HepG2 (cell line): Measurements from ENCODE around the gene FOXRED2. TPM values are rescaled to one million over a fixed set of nuclear protein-coding genes. Genes with fewer than 3 reads are reported as not detected.
A peak's percentile ranks its signal among the peaks of the same experiment; 100 is the strongest.

ENCODE experiments used
- CBX1 ChIP-seq: IDR thresholded peaks from one replicate; pipeline ENCODE4 v1.6.1; 2016; ENCODE audit warnings: antibody characterized with exemption, low read depth
- CBX2 ChIP-seq, 2 experiments: fragments of 200-600 bp in 1 of 2; sonication (generic); formaldehyde crosslinking in 1 of 2; IDR thresholded peaks; 2 replicates each; pipeline versions ENCODE4 v1.7.0 to v1.8.1; 2018 to 2022; ENCODE audit warnings: low read depth in 2 of 2, low read length in 1 of 2, mild to moderate bottlenecking in 1 of 2, missing genetic modification reagents in 1 of 2
- FOXK2 ChIP-seq: fragments of 450-650 bp; IDR thresholded peaks from 2 replicates; pipeline ENCODE4 v1.6.1; 2016
- GATAD2A ChIP-seq: IDR thresholded peaks from 2 replicates; pipeline ENCODE4 v1.6.1; 2016
- GZF1 ChIP-seq: sonication (generic); formaldehyde crosslinking; IDR thresholded peaks from 2 replicates; pipeline ENCODE4 v1.5.1; 2020; ENCODE audit warnings: mild to moderate bottlenecking, missing genetic modification reagents
- HDAC6 ChIP-seq: fragments of 200-600 bp; sonication (generic); IDR thresholded peaks from 2 replicates; pipeline ENCODE4 v1.7.0; 2017; ENCODE audit warnings: mild to moderate bottlenecking, antibody characterized with exemption, low read length, low read depth
- HMG20B ChIP-seq: conservative IDR thresholded peaks from 2 replicates; pipeline ENCODE4 v1.6.1; 2016; ENCODE audit warnings: missing genetic modification reagents, missing compliant biosample characterization
- HOXA7 ChIP-seq: sonication (generic); formaldehyde crosslinking; IDR thresholded peaks from 2 replicates; pipeline ENCODE4 v1.8.1; 2022; ENCODE audit warnings: mild to moderate bottlenecking, missing genetic modification reagents, moderate library complexity
- IRF2 ChIP-seq: IDR thresholded peaks from 2 replicates; pipeline ENCODE4 v1.6.1; 2018; ENCODE audit warnings: missing genetic modification reagents, missing compliant biosample characterization
- KDM1A ChIP-seq: IDR thresholded peaks from 2 replicates; pipeline ENCODE4 v1.6.1; 2016; ENCODE audit warnings: missing compliant biosample characterization
- KDM5A ChIP-seq: fragments of 200-600 bp; sonication (generic); IDR thresholded peaks from 2 replicates; pipeline ENCODE4 v1.7.0; 2018; ENCODE audit warnings: antibody characterized with exemption, mild to moderate bottlenecking, low read length, borderline replicate concordance
- KLF9 ChIP-seq: IDR thresholded peaks from 2 replicates; pipeline ENCODE4 v1.6.1; 2016; ENCODE audit warnings: low read depth
- NBN ChIP-seq: fragments of 450-650 bp; conservative IDR thresholded peaks from 2 replicates; pipeline ENCODE4 v1.6.1; 2017
- NKX3-1 ChIP-seq: sonication (generic); formaldehyde crosslinking; IDR thresholded peaks from 2 replicates; pipeline ENCODE4 v1.5.0; 2020; ENCODE audit warnings: missing genetic modification reagents
- PHF8 ChIP-seq: sonication (generic); formaldehyde crosslinking; IDR thresholded peaks from 2 replicates; pipeline ENCODE4 v1.5.0; 2020; ENCODE audit warnings: missing genetic modification reagents
- POLR2AphosphoS5 ChIP-seq: IDR thresholded peaks from 2 replicates; pipeline ENCODE4 v1.6.1; 2012; ENCODE audit warnings: low read depth, low read length
- RNF2 ChIP-seq: fragments of 450-650 bp; conservative IDR thresholded peaks from 2 replicates; pipeline ENCODE4 v1.6.1; 2016; ENCODE audit warnings: low read depth
- SNAPC5 ChIP-seq: sonication (generic); formaldehyde crosslinking; IDR thresholded peaks from 2 replicates; pipeline ENCODE4 v1.8.1; 2023; ENCODE audit warnings: mild to moderate bottlenecking, missing genetic modification reagents, borderline replicate concordance
- SP140L ChIP-seq: sonication (generic); formaldehyde crosslinking; IDR thresholded peaks from 2 replicates; pipeline ENCODE4 v1.4.0; 2020; ENCODE audit warnings: missing genetic modification reagents, borderline replicate concordance
- STAT6 ChIP-seq: sonication (generic); formaldehyde crosslinking; IDR thresholded peaks from 2 replicates; pipeline ENCODE4 v1.4.0; 2020; ENCODE audit warnings: missing genetic modification reagents, mild to moderate bottlenecking, borderline replicate concordance
- TFDP1 ChIP-seq: IDR thresholded peaks from 2 replicates; pipeline ENCODE4 v1.6.1; 2016; ENCODE audit warnings: missing compliant biosample characterization, missing genetic modification reagents, borderline replicate concordance
- TOE1 ChIP-seq: sonication (generic); formaldehyde crosslinking; IDR thresholded peaks from 2 replicates; pipeline ENCODE4 v1.4.0; 2020; ENCODE audit warnings: mild to moderate bottlenecking, missing genetic modification reagents
- ZNF121 ChIP-seq: sonication (generic); formaldehyde crosslinking; IDR thresholded peaks from 2 replicates; pipeline ENCODE4 v1.5.0; 2020; ENCODE audit warnings: mild to moderate bottlenecking, missing genetic modification reagents
- ZNF180 ChIP-seq: sonication (generic); formaldehyde crosslinking; IDR thresholded peaks from 2 replicates; pipeline ENCODE4 v1.4.0; 2020; ENCODE audit warnings: low read depth, missing genetic modification reagents, borderline replicate concordance
- ZNF383 ChIP-seq: sonication (generic); formaldehyde crosslinking; IDR thresholded peaks from 2 replicates; pipeline ENCODE4 v1.4.0; 2020; ENCODE audit warnings: missing genetic modification reagents, mild to moderate bottlenecking, borderline replicate concordance
- ZNF557 ChIP-seq: sonication (generic); formaldehyde crosslinking; IDR thresholded peaks from 2 replicates; pipeline ENCODE4 v1.4.0; 2020; ENCODE audit warnings: missing genetic modification reagents
- ZNF564 ChIP-seq: sonication (generic); formaldehyde crosslinking; IDR thresholded peaks from 2 replicates; pipeline ENCODE4 v1.8.1; 2023; ENCODE audit warnings: mild to moderate bottlenecking, missing genetic modification reagents
- ZNF619 ChIP-seq: sonication (generic); formaldehyde crosslinking; IDR thresholded peaks from 2 replicates; pipeline ENCODE4 v1.4.0; 2020; ENCODE audit warnings: mild to moderate bottlenecking, missing genetic modification reagents
- ZNF761 ChIP-seq: sonication (generic); formaldehyde crosslinking; conservative IDR thresholded peaks from 2 replicates; pipeline ENCODE4 v1.4.0; 2020; ENCODE audit warnings: mild to moderate bottlenecking, missing genetic modification reagents
- polyA plus RNA-seq, 8 experiments: library from polyadenylated mRNA; depleted of rRNA in 3 of 8; stranded (reverse) in 7 of 8; unstranded in 1 of 8; fragments of >200 nt; fragmentation: Illumina TruSeq in 4 of 8; extraction: Trizol in 4 of 8; gene quantifications; 2 replicates each; pipeline versions ENCODE4 v1.2.1 to v1.2.3, GENCODE V29; 2011 to 2016; ENCODE audit warnings: low read depth in 4 of 8, missing spikeins in 1 of 8, mixed read lengths in 1 of 8; ENCODE audit not compliant: insufficient read depth in 1 of 8
- total RNA-seq, 5 experiments: library from RNA; depleted of rRNA; stranded (reverse); fragments of >200 nt; fragmentation: Illumina TruSeq; extraction: Trizol; gene quantifications; 2 replicates each; pipeline ENCODE4 v1.2.3, GENCODE V29; 2016; ENCODE audit warnings: low read depth in 1 of 5

Gene FOXRED2
- total and polyA plus RNA-seq, 2 of the 13 experiments (the other 11 are each of a cell fraction or from before 2014, with no cell fraction given): 9.3 to 28.1 TPM

- 0 out of 2 replicates have a peak, but pooled peaks have one; percentile 51 for TF ChIP-seq ZNF383
- TF ChIP-seq ZNF180 (CRISPR knock-in tag): no peak
- TF ChIP-seq KDM1A: no peak
- TF ChIP-seq CBX2 (IDR thresholded peaks at IDR 0.05; ENCODE audit: low read depth, low read length): no peak
- peak; percentile 86; the same call in 1 of the 2 replicates for TF ChIP-seq CBX2 (CRISPR knock-in tag; IDR thresholded peaks at IDR 0.05; ENCODE audit: low read depth)
- 0 out of 2 replicates have a peak, but pooled peaks have one; percentile 40 for TF ChIP-seq ZNF557 (CRISPR knock-in tag)
- no peak for TF ChIP-seq CBX1
- no peak for TF ChIP-seq NBN
- peak; percentile 96 for TF ChIP-seq ZNF761
- TF ChIP-seq KDM5A: no peak
- TF ChIP-seq HDAC6: no peak
- TF ChIP-seq GZF1: peak; percentile 90
- no peak for TF ChIP-seq SP140L (CRISPR knock-in tag)
- peak; percentile 92; the same call in 1 of the 2 replicates for TF ChIP-seq NKX3-1 (CRISPR knock-in tag)
- TF ChIP-seq GATAD2A (CRISPR knock-in tag): no peak
- peak; percentile 99 for TF ChIP-seq TFDP1
- no peak for TF ChIP-seq FOXK2
- TF ChIP-seq ZNF121 (CRISPR knock-in tag): peak; percentile 66; the same call in 1 of the 2 replicates
- no peak for TF ChIP-seq STAT6 (CRISPR knock-in tag)
- peak; percentile 77 for TF ChIP-seq POLR2AphosphoS5
- TF ChIP-seq ZNF564 (CRISPR knock-in tag): peak; percentile 95
- TF ChIP-seq RNF2: peak; percentile 98
- TF ChIP-seq PHF8 (CRISPR knock-in tag): peak; percentile 79
- peak; percentile 26 for TF ChIP-seq IRF2 (CRISPR knock-in tag)
- peak; percentile 81; the same call in 1 of the 2 replicates for TF ChIP-seq ZNF619 (CRISPR knock-in tag)
- no peak for TF ChIP-seq TOE1 (CRISPR knock-in tag)
- no peak for TF ChIP-seq HMG20B (CRISPR knock-in tag)
- TF ChIP-seq KLF9: no peak; the same call in 1 of the 2 replicates
- peak; percentile 97 for TF ChIP-seq SNAPC5 (CRISPR knock-in tag)
- no peak; the same call in 1 of the 2 replicates for TF ChIP-seq HOXA7 (CRISPR knock-in tag)
These were observed at the start of gene FOXRED2 (continued) for GRCh38 chr22:36506637-36507517.
